A673 (cell line): ENCODE data around the gene ZC3H18. TPM values are rescaled to one million over a fixed set of nuclear protein-coding genes. Genes with fewer than 3 reads are reported as not detected.

Experiments
- BruUV-seq: library from RNA; stranded (reverse); fragments of 400-500 nt; replicated peaks from 2 replicates; lab custom pipeline; 2021; lab: Mats Ljungman, UMichigan
- CTCF ChIA-PET: fragments of 300-600 bp; sonication (Branson Sonifier 250); formaldehyde crosslinking; loops from one replicate; lab custom pipeline; 2022; ENCODE audit warnings: antibody characterized with exemption; lab: Charles Lee
- POLR2A ChIA-PET: fragments of 300-600 bp; sonication (Branson Sonifier 250); formaldehyde crosslinking; loops from one replicate; lab custom pipeline; 2022; ENCODE audit warnings: antibody characterized with exemption; ENCODE audit not compliant: low non-redundant PET; lab: Charles Lee
- DNase-seq: peaks from one replicate; pipeline ENCODE4 v3.0.0-alpha.2; 2015; ENCODE audit warnings: low spot score
- H3K27ac ChIP-seq: fragments of 200-600 bp; sonication (generic); 2 replicates; pipeline ENCODE4 v1.5.1; 2016; ENCODE audit warnings: mixed run types, low read depth, mild to moderate bottlenecking, mixed read lengths, antibody characterized with exemption, low read length; ENCODE audit not compliant: poor library complexity, severe bottlenecking
- H3K27me3 ChIP-seq: fragments of 200-600 bp; sonication (generic); replicated peaks from 2 replicates; pipeline ENCODE4 v1.6.1; 2017; ENCODE audit warnings: mixed run types, low read depth, mild to moderate bottlenecking, mixed read lengths, antibody characterized with exemption, low read length; ENCODE audit not compliant: insufficient read depth, poor library complexity
- H3K36me3 ChIP-seq: fragments of 200-600 bp; sonication (generic); 2 replicates; pipeline ENCODE4 v1.6.1; 2016; ENCODE audit warnings: mixed run types, mild to moderate bottlenecking, mixed read lengths, antibody characterized with exemption, low read length; ENCODE audit not compliant: insufficient read depth, poor library complexity, severe bottlenecking
- H3K4me1 ChIP-seq: fragments of 200-600 bp; sonication (generic); 2 replicates; pipeline ENCODE4 v1.6.1; 2017; ENCODE audit warnings: mixed run types, mild to moderate bottlenecking, mixed read lengths, antibody characterized with exemption, low read length; ENCODE audit not compliant: insufficient read depth, poor library complexity, severe bottlenecking
- H3K4me3 ChIP-seq: fragments of 200-600 bp; sonication (generic); 2 replicates; pipeline ENCODE4 v1.5.1; 2016; ENCODE audit warnings: low read depth, mixed run types, mild to moderate bottlenecking, mixed read lengths, low read length; ENCODE audit not compliant: poor library complexity, severe bottlenecking
- H3K9me3 ChIP-seq: fragments of 200-600 bp; sonication (generic); 2 replicates; pipeline ENCODE4 v1.6.1; 2016; ENCODE audit warnings: mixed run types, low read depth, mild to moderate bottlenecking, mixed read lengths, antibody characterized with exemption, low read length; ENCODE audit not compliant: poor library complexity, severe bottlenecking
- EZH2 ChIP-seq: fragments of 200-600 bp; sonication (generic); IDR thresholded peaks from 2 replicates; pipeline ENCODE4 v1.6.1; 2017; ENCODE audit warnings: borderline replicate concordance, low read depth, mild to moderate bottlenecking, mixed read lengths, antibody characterized with exemption, low read length; ENCODE audit not compliant: poor library complexity, severe bottlenecking
- intact Hi-C: fragments of 100-400 bp; cut with micrococcal nuclease; formaldehyde crosslinking; loops from one replicate; pipeline ENCODE4 v1.10.0; 2022; ENCODE audit not compliant: unreplicated experiment
- total RNA-seq: library from RNA; stranded (reverse); gene quantifications from 2 replicates; pipeline ENCODE4 v1.2.3, GENCODE V29; 2021
- TF ChIP-seq, protein P1 (sequence below): fragments of 300-800, 200-600 bp; sonication (generic); conservative IDR thresholded peaks from 2 replicates; pipeline ENCODE4 v1.5.1; 2017; ENCODE audit warnings: low read depth, mild to moderate bottlenecking, antibody characterized with exemption, low read length, moderate library complexity, mixed read lengths

ZC3H18 gene
- total RNA-seq, 1 experiment from 2014 or later = 83.4 TPM

- Histone ChIP-seq H3K9me3 (no peaks in the 10 kb centered on the region), H3K4me1 (no peaks in the 10 kb centered on the region), H3K27me3 (no peaks in the 10 kb centered on the region), H3K36me3 (peaks cover 24% of the 10 kb centered on the region), H3K4me3 (no peak overlapping the region), H3K27ac (no peak overlapping the region)
- CTCF ChIA-PET = no interaction called here
- no peak for DNase-seq
- TF ChIP-seq EZH2 = no peak
- TF ChIP-seq, protein P1, sequence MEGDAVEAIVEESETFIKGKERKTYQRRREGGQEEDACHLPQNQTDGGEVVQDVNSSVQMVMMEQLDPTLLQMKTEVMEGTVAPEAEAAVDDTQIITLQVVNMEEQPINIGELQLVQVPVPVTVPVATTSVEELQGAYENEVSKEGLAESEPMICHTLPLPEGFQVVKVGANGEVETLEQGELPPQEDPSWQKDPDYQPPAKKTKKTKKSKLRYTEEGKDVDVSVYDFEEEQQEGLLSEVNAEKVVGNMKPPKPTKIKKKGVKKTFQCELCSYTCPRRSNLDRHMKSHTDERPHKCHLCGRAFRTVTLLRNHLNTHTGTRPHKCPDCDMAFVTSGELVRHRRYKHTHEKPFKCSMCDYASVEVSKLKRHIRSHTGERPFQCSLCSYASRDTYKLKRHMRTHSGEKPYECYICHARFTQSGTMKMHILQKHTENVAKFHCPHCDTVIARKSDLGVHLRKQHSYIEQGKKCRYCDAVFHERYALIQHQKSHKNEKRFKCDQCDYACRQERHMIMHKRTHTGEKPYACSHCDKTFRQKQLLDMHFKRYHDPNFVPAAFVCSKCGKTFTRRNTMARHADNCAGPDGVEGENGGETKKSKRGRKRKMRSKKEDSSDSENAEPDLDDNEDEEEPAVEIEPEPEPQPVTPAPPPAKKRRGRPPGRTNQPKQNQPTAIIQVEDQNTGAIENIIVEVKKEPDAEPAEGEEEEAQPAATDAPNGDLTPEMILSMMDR = no peak
- BruUV-seq = no TSS peak
- intact Hi-C loops = no loop called here
- POLR2A ChIA-PET = no interaction called here
These were observed 23.7 kb downstream of the ZC3H18 start for GRCh38 chr16:88593910-88594309.

DNA sequence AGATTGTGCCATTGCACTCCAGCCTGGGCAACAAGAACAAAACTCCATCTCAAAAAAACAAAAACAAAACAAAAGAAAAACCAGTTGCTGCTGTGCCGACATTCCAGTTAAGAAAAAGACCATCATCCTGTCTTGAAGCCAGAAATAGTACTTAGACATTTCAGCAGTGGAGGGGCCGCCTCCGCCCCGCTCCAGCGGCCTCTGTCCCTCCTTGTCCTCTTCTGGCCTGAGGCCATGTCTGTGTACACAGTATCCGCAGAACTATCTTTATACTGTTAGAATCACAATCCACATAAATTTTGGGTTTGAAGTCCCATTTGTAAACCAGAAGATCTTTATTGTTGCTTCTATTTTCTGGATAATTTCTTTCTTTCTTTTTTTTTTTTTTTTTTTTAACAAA lies 24.9 kb downstream of the ZC3H18 start:
- Histone ChIP-seq H3K27ac (no peak overlapping the region), H3K4me3 (no peak overlapping the region), H3K9me3 (no peaks in the 10 kb centered on the region), H3K36me3 (peaks cover 26% of the 10 kb centered on the region), H3K27me3 (no peaks in the 10 kb centered on the region), H3K4me1 (no peaks in the 10 kb centered on the region)
- ChIA-PET POLR2A (no interaction called here), CTCF (no interaction called here)
- TF ChIP-seq EZH2 = no peak
- TF ChIP-seq, protein P1 = no peak
- no TSS peak for BruUV-seq
- intact Hi-C loops = no loop called here
- no peak for DNase-seq

- CTCF ChIA-PET = no interaction called here
- Histone ChIP-seq H3K9me3 (no peaks in the 10 kb centered on the region), H3K27me3 (no peaks in the 10 kb centered on the region), H3K36me3 (peaks cover 34% of the 10 kb centered on the region), H3K27ac (no peak overlapping the region), H3K4me3 (no peak overlapping the region), H3K4me1 (no peaks in the 10 kb centered on the region)
- TF ChIP-seq, protein P1 = no peak
- no peak for TF ChIP-seq EZH2
- no TSS peak for BruUV-seq
- POLR2A ChIA-PET = no interaction called here
- intact Hi-C loops = no loop called here
- no peak for DNase-seq
These were observed 25.7 kb downstream of the ZC3H18 start for GRCh38 chr16:88595921-88596320.
